Muscle of back (tissue), 11 donors: ENCODE data around the gene RAB40AL. TPM values are rescaled to one million over a fixed set of nuclear protein-coding genes. Genes with fewer than 3 reads are reported as not detected.

ENCODE experiments used
- DNase-seq, 3 donors: peaks; one replicate each; pipeline versions ENCODE4 v3.0.0 to v3.0.0-alpha.2; 2013
- polyA plus RNA-seq, 10 donors: library from polyadenylated mRNA; unstranded; fragments of 120-200 nt; gene quantifications; one replicate each; pipeline ENCODE4 v1.2.1, GENCODE V29; 2013; ENCODE audit not compliant: insufficient read length in 10 of 10

Gene RAB40AL
- polyA plus RNA-seq, 10 donors, result 0.19 TPM; not detected in 9

DNA sequence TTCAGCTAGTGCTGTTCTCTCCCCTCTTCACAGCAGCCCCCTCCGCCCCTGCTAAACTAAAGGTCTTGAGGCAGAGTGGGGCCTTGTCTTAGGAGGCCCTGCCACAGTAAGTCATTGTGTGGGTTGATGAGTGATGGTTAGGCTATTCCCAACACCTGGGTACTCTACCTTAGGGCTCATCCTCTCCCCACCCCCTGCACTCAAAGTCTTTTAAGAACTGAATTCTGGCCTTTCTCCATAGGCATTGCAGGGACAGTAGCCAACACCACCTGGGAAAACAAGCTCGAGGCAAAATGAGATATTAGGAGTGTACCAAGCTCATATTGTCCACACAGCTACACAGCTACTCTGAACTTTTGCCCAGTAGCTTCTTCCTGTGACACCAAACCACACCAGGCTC, 42.5 kb downstream of the RAB40AL start:
- no peak for DNase-seq

- DNase-seq, result no peak
Measured at GRCh38 chrX:102983205-102983604, 46.1 kb downstream of the RAB40AL start.

DNA sequence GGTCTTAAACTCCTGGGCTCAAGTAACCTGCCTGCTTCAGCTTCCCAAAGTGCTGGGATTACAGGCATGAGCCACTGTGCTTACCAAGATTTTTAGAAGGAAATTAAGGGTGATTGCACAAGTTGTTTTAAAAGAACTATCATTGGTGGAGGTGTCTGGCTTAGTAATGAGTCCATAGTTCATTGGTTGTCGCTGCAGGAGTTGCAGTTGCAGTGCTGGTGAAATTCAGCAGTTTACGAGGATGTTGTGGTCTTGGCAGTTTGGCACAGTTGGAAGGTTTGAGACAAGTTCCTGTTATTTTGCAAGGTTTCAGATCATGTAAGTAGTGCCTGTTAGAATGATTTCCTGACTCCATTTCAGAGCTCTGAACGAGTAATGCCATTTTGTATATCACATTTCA, 48.1 kb downstream of the RAB40AL start:
- no peak for DNase-seq

Other genes starting within 250 kb of the RAB40AL start
- gene GPRASP2, start 224.8 kb upstream of the RAB40AL start, polyA plus RNA-seq, result 10 to 100 TPM; 16.8 to 31.3 (median 19.1) TPM
- gene GPRASP3, start 216.5 kb upstream of the RAB40AL start, polyA plus RNA-seq, result 10 to 100 TPM in 1 of 10 donors, 1 to 10 TPM in 9; 6.4 to 10.0 (median 7.6) TPM
- gene BEX1, start 126.9 kb downstream of the RAB40AL start, polyA plus RNA-seq, result 1 to 10 TPM in 7 of 10 donors, under 1 TPM in 3; 0.53 to 3.4 (median 1.8) TPM
- gene NXF3, start 155.9 kb downstream of the RAB40AL start, polyA plus RNA-seq, result under 1 TPM in 2 of 10 donors, not detected in 8; 0.31 to 0.50 TPM